HCT116 (cell line): Measurements from ENCODE around the gene FAM216B. TPM values are rescaled to one million over a fixed set of nuclear protein-coding genes. Genes with fewer than 3 reads are reported as not detected.

ENCODE experiments used
- ATAC-seq: fragments of 200-7000 bp; cut with Tn5 transposase; 2 replicates; pipeline ENCODE4 v1.9.1; 2020; ENCODE audit warnings: mild to moderate bottlenecking, moderate library complexity
- BruUV-seq: library from RNA; stranded (reverse); fragments of 400-500 nt; replicated peaks from 2 replicates; lab custom pipeline; 2021; lab: Mats Ljungman, UMichigan
- CTCF ChIA-PET: fragments of 300-600 bp; sonication (Branson Sonifier 250); formaldehyde crosslinking; loops from one replicate; lab custom pipeline; 2021; ENCODE audit warnings: antibody characterized with exemption; lab: Charles Lee
- POLR2A ChIA-PET: fragments of 300-600, 350-600 bp; sonication (Branson Sonifier 250); formaldehyde crosslinking; loops from one replicate; lab custom pipeline; 2021; ENCODE audit warnings: antibody characterized with exemption; lab: Charles Lee
- RAD21 ChIA-PET, 2 experiments: fragments of 300-600 bp; sonication (Branson Sonifier 250); formaldehyde crosslinking; loops; one replicate each; lab custom pipeline; 2023; ENCODE audit warnings: low total read pairs in 2 of 2; ENCODE audit not compliant: uncharacterized antibody in 2 of 2, unreplicated experiment in 2 of 2, low non-redundant PET in 1 of 2; lab: Charles Lee
- DNase-seq: peaks from one replicate; pipeline ENCODE4 v3.0.0-alpha.2; 2010; ENCODE audit warnings: low read depth, low spot score
- H2AFZ ChIP-seq: fragments of 200-600 bp; shearing (Covaris generic), sonication (generic); 2 replicates; pipeline ENCODE4 v1.6.1; 2017; ENCODE audit warnings: low read depth, mixed run types, mixed read lengths, antibody characterized with exemption, low read length; ENCODE audit not compliant: poor library complexity, severe bottlenecking
- H3K27ac ChIP-seq: 2 replicates; pipeline ENCODE4 v1.5.1; 2012; ENCODE audit warnings: low read depth, low read length
- H3K27me3 ChIP-seq: fragments of 200-600 bp; sonication (generic); 2 replicates; pipeline ENCODE4 v1.6.1; 2016; ENCODE audit warnings: mixed run types, low read length, mixed read lengths; ENCODE audit not compliant: insufficient read depth
- H3K36me3 ChIP-seq, 2 experiments: fragments of 200-500 bp in 1 of 2; fragments of 200-600 bp in 1 of 2; sonication (Bioruptor generic) in 1 of 2; sonication (generic) in 1 of 2; 2 replicates each; pipeline versions ENCODE4 v1.5.1 to v1.6.1; 2014 to 2016; ENCODE audit warnings: low read length in 2 of 2, inconsistent platforms in 1 of 2, mixed read lengths in 1 of 2, mixed run types in 1 of 2; ENCODE audit not compliant: insufficient read depth in 2 of 2, control insufficient read depth in 1 of 2
- H3K4me1 ChIP-seq, 2 experiments: fragments of 200-600 bp in 1 of 2; sonication (generic) in 1 of 2; 2 replicates each; pipeline versions ENCODE4 v1.5.1 to v1.6.1; 2012 to 2017; ENCODE audit warnings: low read length in 2 of 2, inconsistent platforms in 1 of 2, mild to moderate bottlenecking in 1 of 2, mixed read lengths in 1 of 2, mixed run types in 1 of 2, moderate library complexity in 1 of 2; ENCODE audit not compliant: insufficient read depth in 2 of 2, control insufficient read depth in 1 of 2
- H3K4me2 ChIP-seq: fragments of 200-600 bp; sonication (generic); 2 replicates; pipeline ENCODE4 v1.6.1; 2017; ENCODE audit warnings: mixed run types, low read length, mixed read lengths
- H3K4me3 ChIP-seq, 2 experiments: fragments of 200-600 bp in 1 of 2; sonication (generic) in 1 of 2; replicated peaks in 1 of 2; 2 replicates each; pipeline ENCODE4 v1.5.1; 2011 to 2016; ENCODE audit warnings: low read length in 2 of 2, control low read depth in 1 of 2, low read depth in 1 of 2, mild to moderate bottlenecking in 1 of 2, mixed read lengths in 1 of 2, mixed run types in 1 of 2
- H3K79me2 ChIP-seq: fragments of 200-600 bp; sonication (generic); 2 replicates; pipeline ENCODE4 v1.6.1; 2017; ENCODE audit warnings: mild to moderate bottlenecking, mixed run types, low read length, moderate library complexity, mixed read lengths; ENCODE audit not compliant: insufficient read depth
- H3K9ac ChIP-seq: fragments of 200-600 bp; sonication (generic); 2 replicates; pipeline ENCODE4 v1.6.1; 2016; ENCODE audit warnings: low read length, mixed read lengths
- H3K9me2 ChIP-seq: fragments of 200-600 bp; sonication (generic), shearing (Covaris generic); 2 replicates; pipeline ENCODE4 v1.6.1; 2017; ENCODE audit warnings: mixed run types, mild to moderate bottlenecking, moderate library complexity; ENCODE audit not compliant: insufficient read depth
- H3K9me3 ChIP-seq, 2 experiments: fragments of 200-500 bp in 1 of 2; fragments of 200-600 bp in 1 of 2; sonication (Bioruptor generic) in 1 of 2; sonication (generic) in 1 of 2; 2 replicates each; pipeline ENCODE4 v1.6.1; 2014 to 2017; ENCODE audit warnings: low read length in 2 of 2, mixed read lengths in 2 of 2, inconsistent platforms in 1 of 2, low read depth in 1 of 2, mild to moderate bottlenecking in 1 of 2, mixed run types in 1 of 2, moderate library complexity in 1 of 2; ENCODE audit not compliant: control insufficient read depth in 1 of 2, insufficient read depth in 1 of 2
- H4K20me1 ChIP-seq: fragments of 200-600 bp; sonication (generic), shearing (Covaris generic); 2 replicates; pipeline ENCODE4 v1.6.1; 2017; ENCODE audit warnings: mixed run types, mild to moderate bottlenecking, moderate library complexity; ENCODE audit not compliant: insufficient read depth
- CBX3 ChIP-seq: IDR thresholded peaks from 2 replicates; pipeline ENCODE4 v1.6.1; 2012; ENCODE audit warnings: low read depth
- CEBPB ChIP-seq: IDR thresholded peaks from 2 replicates; pipeline ENCODE4 v1.6.1; 2012; ENCODE audit warnings: low read depth
- EGR1 ChIP-seq: IDR thresholded peaks from 2 replicates; pipeline ENCODE4 v1.6.1; 2012; ENCODE audit warnings: low read depth
- EZH2 ChIP-seq: fragments of 200-600 bp; sonication (generic); IDR thresholded peaks from 2 replicates; pipeline ENCODE4 v1.6.1; 2017; ENCODE audit warnings: antibody characterized with exemption, mixed run types
- EZH2phosphoT487 ChIP-seq: fragments of 200-600 bp; IDR thresholded peaks from 2 replicates; pipeline ENCODE4 v1.6.1; 2018; ENCODE audit warnings: antibody characterized with exemption, borderline replicate concordance
- JUND ChIP-seq: IDR thresholded peaks from 2 replicates; pipeline ENCODE4 v1.6.1; 2012
- POLR2A ChIP-seq: IDR thresholded peaks from 2 replicates; pipeline ENCODE4 v1.7.0; 2011; ENCODE audit warnings: borderline replicate concordance; ENCODE audit not compliant: insufficient read depth, insufficient read length; ENCODE audit errors: extremely low read depth
- RAD21 ChIP-seq: IDR thresholded peaks from 2 replicates; pipeline ENCODE4 v1.6.1; 2012; ENCODE audit warnings: low read depth, mild to moderate bottlenecking
- SIN3A ChIP-seq: IDR thresholded peaks from 2 replicates; pipeline ENCODE4 v1.6.1; 2012; ENCODE audit warnings: low read depth
- SP1 ChIP-seq: IDR thresholded peaks from 2 replicates; pipeline ENCODE4 v1.6.1; 2012; ENCODE audit warnings: low read depth
- TCF7L2 ChIP-seq: IDR thresholded peaks from 2 replicates; pipeline ENCODE4 v1.7.0; 2011; ENCODE audit warnings: borderline replicate concordance, inconsistent platforms; ENCODE audit not compliant: insufficient read depth, insufficient read length; ENCODE audit errors: extremely low read depth
- YY1 ChIP-seq: IDR thresholded peaks from 2 replicates; pipeline ENCODE4 v1.6.1; 2011; ENCODE audit warnings: low read length, low read depth, moderate library complexity, mild to moderate bottlenecking; ENCODE audit not compliant: insufficient replicate concordance; ENCODE audit errors: extremely low read depth
- ZFX ChIP-seq: fragments of 450-650 bp; IDR thresholded peaks from 2 replicates; pipeline ENCODE4 v1.6.1; 2017
- intact Hi-C: fragments of 100-400 bp; cut with micrococcal nuclease; formaldehyde crosslinking; loops from 2 replicates; pipeline ENCODE4 v1.10.0; 2022
- total RNA-seq: library from RNA; stranded (reverse); gene quantifications from one replicate; pipeline ENCODE4 v1.2.1, GENCODE V29; 2021; ENCODE audit not compliant: unreplicated experiment
- TF ChIP-seq, protein P1 (sequence below), 3 experiments: fragments of 200-600 bp in 1 of 3; sonication (generic) in 1 of 3; IDR thresholded peaks in 2 of 3; conservative IDR thresholded peaks in 1 of 3; 2 replicates each; pipeline ENCODE4 v1.5.1; 2012 to 2017; ENCODE audit warnings: low read depth in 2 of 3, low read length in 2 of 3, antibody characterized with exemption in 1 of 3, borderline replicate concordance in 1 of 3, control low read depth in 1 of 3, mild to moderate bottlenecking in 1 of 3, mixed read lengths in 1 of 3, mixed run types in 1 of 3, moderate library complexity in 1 of 3; ENCODE audit not compliant: insufficient read depth in 1 of 3
- TF ChIP-seq, protein P2 (sequence below): IDR thresholded peaks from 2 replicates; pipeline ENCODE4 v1.6.1; 2012; ENCODE audit warnings: low read depth

The FAM216B gene
- total RNA-seq, 1 experiment from 2014 or later: not detected

DNA sequence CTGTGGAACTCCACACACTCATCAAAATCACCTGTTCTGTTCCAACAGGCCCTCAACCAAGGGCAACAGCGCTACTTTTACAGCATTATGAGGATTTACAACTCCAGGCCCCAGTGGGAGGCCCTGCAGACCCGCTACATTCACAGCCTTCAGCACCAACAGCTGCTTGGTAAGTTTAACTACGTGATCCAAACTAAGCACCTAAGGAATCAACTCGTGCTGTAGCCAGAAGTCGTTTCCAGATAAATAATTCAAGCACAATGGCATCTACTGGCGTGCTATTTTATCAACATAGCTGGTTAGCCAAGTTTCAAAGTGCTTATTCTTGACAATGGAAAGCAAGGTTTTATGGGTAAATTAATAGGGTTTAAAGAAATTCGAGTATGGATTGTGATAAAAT is 5.3 kb downstream of the FAM216B start:
- Histone ChIP-seq H3K9me2 (no peaks in the 10 kb centered on the region), H3K79me2 (no peaks in the 10 kb centered on the region), H3K36me3 (no peaks in the 10 kb centered on the region), H2AFZ (no peak overlapping the region), H3K4me1 (no peaks in the 10 kb centered on the region), H3K27ac (no peak overlapping the region), H4K20me1 (no peaks in the 10 kb centered on the region), H3K4me2 (no peak overlapping the region), H3K9ac (no peak overlapping the region), H3K9me3 (no peaks in the 10 kb centered on the region), H3K27me3 (no peaks in the 10 kb centered on the region; the same call in 1 of the 2 replicates), H3K4me3 (no peak overlapping the region)
- ATAC-seq (no peak), DNase-seq (no peak)
- ChIA-PET CTCF (no interaction called here), RAD21 (no interaction called here), POLR2A (no interaction called here)
- TF ChIP-seq JUND (no peak), CEBPB (no peak), CBX3 (no peak), SP1 (no peak), EGR1 (no peak), POLR2A (no peak), EZH2 (no peak), YY1 (no peak), EZH2phosphoT487 (no peak), TCF7L2 (no peak), ZFX (no peak), RAD21 (no peak), SIN3A (no peak)
- TF ChIP-seq, protein P1, sequence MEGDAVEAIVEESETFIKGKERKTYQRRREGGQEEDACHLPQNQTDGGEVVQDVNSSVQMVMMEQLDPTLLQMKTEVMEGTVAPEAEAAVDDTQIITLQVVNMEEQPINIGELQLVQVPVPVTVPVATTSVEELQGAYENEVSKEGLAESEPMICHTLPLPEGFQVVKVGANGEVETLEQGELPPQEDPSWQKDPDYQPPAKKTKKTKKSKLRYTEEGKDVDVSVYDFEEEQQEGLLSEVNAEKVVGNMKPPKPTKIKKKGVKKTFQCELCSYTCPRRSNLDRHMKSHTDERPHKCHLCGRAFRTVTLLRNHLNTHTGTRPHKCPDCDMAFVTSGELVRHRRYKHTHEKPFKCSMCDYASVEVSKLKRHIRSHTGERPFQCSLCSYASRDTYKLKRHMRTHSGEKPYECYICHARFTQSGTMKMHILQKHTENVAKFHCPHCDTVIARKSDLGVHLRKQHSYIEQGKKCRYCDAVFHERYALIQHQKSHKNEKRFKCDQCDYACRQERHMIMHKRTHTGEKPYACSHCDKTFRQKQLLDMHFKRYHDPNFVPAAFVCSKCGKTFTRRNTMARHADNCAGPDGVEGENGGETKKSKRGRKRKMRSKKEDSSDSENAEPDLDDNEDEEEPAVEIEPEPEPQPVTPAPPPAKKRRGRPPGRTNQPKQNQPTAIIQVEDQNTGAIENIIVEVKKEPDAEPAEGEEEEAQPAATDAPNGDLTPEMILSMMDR (IDR thresholded peaks at IDR 0.05 in 2 of 3, conservative IDR thresholded peaks at IDR 0.05 in 1 of 3; ENCODE audit: borderline replicate concordance in 1 of 3, insufficient read depth in 1 of 3, low read depth in 2 of 3, low read length in 2 of 3): no peak
- TF ChIP-seq, protein P2, sequence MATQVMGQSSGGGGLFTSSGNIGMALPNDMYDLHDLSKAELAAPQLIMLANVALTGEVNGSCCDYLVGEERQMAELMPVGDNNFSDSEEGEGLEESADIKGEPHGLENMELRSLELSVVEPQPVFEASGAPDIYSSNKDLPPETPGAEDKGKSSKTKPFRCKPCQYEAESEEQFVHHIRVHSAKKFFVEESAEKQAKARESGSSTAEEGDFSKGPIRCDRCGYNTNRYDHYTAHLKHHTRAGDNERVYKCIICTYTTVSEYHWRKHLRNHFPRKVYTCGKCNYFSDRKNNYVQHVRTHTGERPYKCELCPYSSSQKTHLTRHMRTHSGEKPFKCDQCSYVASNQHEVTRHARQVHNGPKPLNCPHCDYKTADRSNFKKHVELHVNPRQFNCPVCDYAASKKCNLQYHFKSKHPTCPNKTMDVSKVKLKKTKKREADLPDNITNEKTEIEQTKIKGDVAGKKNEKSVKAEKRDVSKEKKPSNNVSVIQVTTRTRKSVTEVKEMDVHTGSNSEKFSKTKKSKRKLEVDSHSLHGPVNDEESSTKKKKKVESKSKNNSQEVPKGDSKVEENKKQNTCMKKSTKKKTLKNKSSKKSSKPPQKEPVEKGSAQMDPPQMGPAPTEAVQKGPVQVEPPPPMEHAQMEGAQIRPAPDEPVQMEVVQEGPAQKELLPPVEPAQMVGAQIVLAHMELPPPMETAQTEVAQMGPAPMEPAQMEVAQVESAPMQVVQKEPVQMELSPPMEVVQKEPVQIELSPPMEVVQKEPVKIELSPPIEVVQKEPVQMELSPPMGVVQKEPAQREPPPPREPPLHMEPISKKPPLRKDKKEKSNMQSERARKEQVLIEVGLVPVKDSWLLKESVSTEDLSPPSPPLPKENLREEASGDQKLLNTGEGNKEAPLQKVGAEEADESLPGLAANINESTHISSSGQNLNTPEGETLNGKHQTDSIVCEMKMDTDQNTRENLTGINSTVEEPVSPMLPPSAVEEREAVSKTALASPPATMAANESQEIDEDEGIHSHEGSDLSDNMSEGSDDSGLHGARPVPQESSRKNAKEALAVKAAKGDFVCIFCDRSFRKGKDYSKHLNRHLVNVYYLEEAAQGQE: no peak
- BruUV-seq: no TSS peak
- intact Hi-C loops: no loop called here
